GM12891 (cell line): ENCODE data around the gene TNKS2.

Experiments
- POLR2A ChIP-seq: IDR thresholded peaks from 2 replicates; pipeline ENCODE4 v1.6.1; 2011; ENCODE audit warnings: low read depth, low read length, control low read depth
- POLR2AphosphoS5 ChIP-seq: IDR thresholded peaks from 2 replicates; pipeline ENCODE4 v1.6.1; 2011; ENCODE audit warnings: low read depth, low read length, control low read depth
- POU2F2 ChIP-seq: IDR thresholded peaks from 2 replicates; pipeline ENCODE4 v1.6.1; 2011; ENCODE audit warnings: low read depth, mild to moderate bottlenecking, control low read depth, low read length, moderate library complexity

- no peak for TF ChIP-seq POLR2A
- no peak for TF ChIP-seq POLR2AphosphoS5
- no peak for TF ChIP-seq POU2F2
Measured at GRCh38 chr10:91762878-91763277, 35.3 kb upstream of the TNKS2 start.
